Germinal center (tissue), 1 donor: Measurements from ENCODE around the gene KCNC1.

Source experiments
- DNase-seq: peaks from one replicate; pipeline ENCODE4 v3.0.0; 2012; ENCODE audit warnings: mixed read lengths, low spot score

The KCNC1 gene

GRCh38 chr11:17774232-17775034 is 39.9 kb downstream of the KCNC1 start:
- no peak for DNase-seq

GRCh38 chr11:17775035-17775348 is 40.4 kb downstream of the KCNC1 start:
- DNase-seq, result no peak

GRCh38 chr11:17775507-17776211 is 41.1 kb downstream of the KCNC1 start:
- DNase-seq, result no peak

- no peak for DNase-seq
These were observed 41.8 kb downstream of the KCNC1 start for GRCh38 chr11:17776212-17776875.

GRCh38 chr11:17777086-17777737 is 42.6 kb downstream of the KCNC1 start:
- DNase-seq, result no peak

GRCh38 chr11:17777738-17778091 is 43.1 kb downstream of the KCNC1 start:
- DNase-seq, result no peak

- no peak for DNase-seq
These were observed 43.8 kb downstream of the KCNC1 start for GRCh38 chr11:17778352-17778751.

- no peak for DNase-seq
These were observed 44.6 kb downstream of the KCNC1 start for GRCh38 chr11:17778956-17779860.

- DNase-seq, result no peak
These were observed 45.4 kb downstream of the KCNC1 start for GRCh38 chr11:17779861-17780594.

GRCh38 chr11:17780668-17781067 is 46.1 kb downstream of the KCNC1 start:
- no peak for DNase-seq

- no peak for DNase-seq
These were observed 46.6 kb downstream of the KCNC1 start for GRCh38 chr11:17781221-17781620.

GRCh38 chr11:17781626-17782025 is 47.0 kb downstream of the KCNC1 start:
- DNase-seq, result no peak

- DNase-seq, result no peak
These were observed 47.6 kb downstream of the KCNC1 start for GRCh38 chr11:17782145-17782544.

GRCh38 chr11:17782603-17783337 is 48.2 kb downstream of the KCNC1 start:
- no peak for DNase-seq

- DNase-seq, result no peak
These were observed 49.3 kb downstream of the KCNC1 start for GRCh38 chr11:17783878-17784277.

- DNase-seq, result no peak
These were observed 52.4 kb downstream of the KCNC1 start for GRCh38 chr11:17786824-17787525.

- DNase-seq, result no peak
These were observed 53.5 kb downstream of the KCNC1 start for GRCh38 chr11:17788084-17788483.

GRCh38 chr11:17790453-17790852 is 55.9 kb downstream of the KCNC1 start:
- no peak for DNase-seq

- no peak for DNase-seq
These were observed 56.6 kb downstream of the KCNC1 start for GRCh38 chr11:17791144-17791543.

- DNase-seq, result no peak
These were observed 57.6 kb downstream of the KCNC1 start for GRCh38 chr11:17792161-17792560.
